ENCODE results near the gene PRRT1B. TPM values are rescaled to one million over a fixed set of nuclear protein-coding genes. Genes with fewer than 3 reads are reported as not detected.

Gene PRRT1B
- polyA plus RNA-seq, 3 donors, result not detected

GRCh38 chr9:131552030-131552429 lies 6.7 kb downstream of the PRRT1B start:
- peaks cover 3 to 34% (median 24%) of the 10 kb centered on the region in 7 donors for H3K9me3 Mint-ChIP-seq
- DNase-seq, result no peak
- H4K20me1 ChIP-seq (ENCODE audit: insufficient read depth, low read length), result no peaks in the 10 kb centered on the region
- peaks cover 16 to 47% of the 10 kb centered on the region in 2 donors for H3K27me3 ChIP-seq (ENCODE audit: control insufficient read depth in 2 of 2, insufficient read depth in 2 of 2, low read length in 2 of 2)
- no peak overlapping the region for H3K9ac ChIP-seq (ENCODE audit: insufficient read depth, low read length, poor library complexity, severe bottlenecking)
- intact Hi-C loops (cut with micrococcal nuclease), result no loop called here
- peaks cover 3% of the 10 kb centered on the region for H3K4me1 Mint-ChIP-seq
- H3K27me3 Mint-ChIP-seq (ENCODE audit: low read depth in 3 of 3), result peaks cover 68 to 77% (median 75%) of the 10 kb centered on the region in 3 donors
- H3K9me3 ChIP-seq (replicated peaks in 1 of 2; ENCODE audit: control insufficient read depth in 1 of 2, insufficient read depth in 1 of 2, low read length in 2 of 2), result peaks cover 0 to 11% of the 10 kb centered on the region in 2 donors
- TF ChIP-seq, protein P1, sequence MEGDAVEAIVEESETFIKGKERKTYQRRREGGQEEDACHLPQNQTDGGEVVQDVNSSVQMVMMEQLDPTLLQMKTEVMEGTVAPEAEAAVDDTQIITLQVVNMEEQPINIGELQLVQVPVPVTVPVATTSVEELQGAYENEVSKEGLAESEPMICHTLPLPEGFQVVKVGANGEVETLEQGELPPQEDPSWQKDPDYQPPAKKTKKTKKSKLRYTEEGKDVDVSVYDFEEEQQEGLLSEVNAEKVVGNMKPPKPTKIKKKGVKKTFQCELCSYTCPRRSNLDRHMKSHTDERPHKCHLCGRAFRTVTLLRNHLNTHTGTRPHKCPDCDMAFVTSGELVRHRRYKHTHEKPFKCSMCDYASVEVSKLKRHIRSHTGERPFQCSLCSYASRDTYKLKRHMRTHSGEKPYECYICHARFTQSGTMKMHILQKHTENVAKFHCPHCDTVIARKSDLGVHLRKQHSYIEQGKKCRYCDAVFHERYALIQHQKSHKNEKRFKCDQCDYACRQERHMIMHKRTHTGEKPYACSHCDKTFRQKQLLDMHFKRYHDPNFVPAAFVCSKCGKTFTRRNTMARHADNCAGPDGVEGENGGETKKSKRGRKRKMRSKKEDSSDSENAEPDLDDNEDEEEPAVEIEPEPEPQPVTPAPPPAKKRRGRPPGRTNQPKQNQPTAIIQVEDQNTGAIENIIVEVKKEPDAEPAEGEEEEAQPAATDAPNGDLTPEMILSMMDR (IDR thresholded peaks at IDR 0.05), result no peak
- no peak overlapping the region for H3K27ac ChIP-seq (ENCODE audit: low read depth in 1 of 2, low read length in 2 of 2)
- H3K4me3 Mint-ChIP-seq, result no peak overlapping the region
- H3K4me3 ChIP-seq (replicated peaks in 1 of 3; ENCODE audit: low read depth in 2 of 3, low read length in 3 of 3), result no peak overlapping the region
- H2AFZ ChIP-seq (ENCODE audit: insufficient read depth, low read depth, low read length, poor library complexity, severe bottlenecking), result no peak overlapping the region
- H3K27ac Mint-ChIP-seq, result no peak overlapping the region
- H3K36me3 Mint-ChIP-seq, result peaks cover 0 to 7% of the 10 kb centered on the region in 2 donors
- no peak overlapping the region for H3K4me2 ChIP-seq (replicated peaks; ENCODE audit: extremely low read depth, low read length, poor library complexity, severe bottlenecking)
- no peaks in the 10 kb centered on the region for H3K36me3 ChIP-seq (replicated peaks in 1 of 2; ENCODE audit: control insufficient read depth in 1 of 2, insufficient read depth in 2 of 2, low read length in 2 of 2)
- H3K79me2 ChIP-seq (ENCODE audit: insufficient read depth, low read length), result no peaks in the 10 kb centered on the region
- no peaks in the 10 kb centered on the region for H3K4me1 ChIP-seq (ENCODE audit: control insufficient read depth in 1 of 2, insufficient read depth in 2 of 2, low read length in 2 of 2)
- 100% methylated on average over 1 of the region's 6 CpGs for WGBS (ENCODE audit: insufficient coverage)

DNA sequence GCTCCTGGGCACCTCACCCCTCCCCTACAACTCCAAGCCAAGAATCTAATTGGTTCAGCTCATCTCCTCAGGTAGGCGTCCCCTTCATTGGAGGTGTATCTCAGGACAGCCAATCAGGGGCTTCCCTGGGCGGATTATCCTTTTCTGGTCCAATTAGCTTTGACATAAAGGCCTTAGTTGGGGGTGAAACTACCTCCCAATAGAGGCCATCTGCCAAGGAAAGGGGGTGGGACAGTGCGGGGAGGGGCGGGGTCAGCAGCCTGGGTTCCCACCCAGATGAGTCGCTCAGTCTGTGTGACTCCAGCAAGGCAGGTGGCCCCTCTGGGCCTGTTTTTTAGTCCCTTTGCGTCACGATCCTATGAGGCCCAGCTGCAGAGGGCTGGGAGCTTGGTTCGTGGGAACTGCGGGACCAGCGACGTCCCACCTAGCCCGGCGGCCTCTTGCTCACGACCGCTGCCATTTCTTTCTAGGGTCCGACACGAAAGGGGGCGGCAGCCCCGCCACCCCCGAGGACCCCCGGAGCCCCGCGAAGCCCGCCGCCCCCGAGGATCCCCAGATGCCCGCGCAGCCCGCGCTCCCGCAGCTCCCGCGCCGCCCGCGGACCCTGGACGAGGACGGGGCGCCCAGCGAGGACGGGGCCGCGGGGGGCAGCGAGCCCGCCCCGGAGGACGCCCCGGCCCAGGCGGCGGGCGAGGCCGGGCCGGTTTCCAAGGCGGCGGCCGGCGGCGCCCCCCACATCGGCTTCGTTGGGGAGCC lies 8.9 kb downstream of the PRRT1B start:
- Mint-ChIP-seq H3K4me1 (peaks cover 3% of the 10 kb centered on the region), H3K9me3 (peaks cover 0 to 18% (median 10%) of the 10 kb centered on the region in 7 donors), H3K27me3 (ENCODE audit: low read depth in 3 of 3) (peaks cover 45 to 55% (median 54%) of the 10 kb centered on the region in 3 donors), H3K27ac (no peak overlapping the region), H3K4me3 (peak overlapping the region in 1 of 2 donors; percentile 42), H3K36me3 (no peaks in the 10 kb centered on the region)
- no peak overlapping the region for H3K4me3 ChIP-seq (replicated peaks in 1 of 3; ENCODE audit: low read depth in 2 of 3, low read length in 3 of 3)
- no peak overlapping the region for H3K27ac ChIP-seq (ENCODE audit: low read depth in 1 of 2, low read length in 2 of 2)
- peaks cover 11 to 34% of the 10 kb centered on the region in 2 donors for H3K27me3 ChIP-seq (ENCODE audit: control insufficient read depth in 2 of 2, insufficient read depth in 2 of 2, low read length in 2 of 2)
- H2AFZ ChIP-seq (ENCODE audit: insufficient read depth, low read depth, low read length, poor library complexity, severe bottlenecking), result no peak overlapping the region
- intact Hi-C loops (cut with micrococcal nuclease), result no loop called here
- no peak overlapping the region for H3K4me2 ChIP-seq (replicated peaks; ENCODE audit: extremely low read depth, low read length, poor library complexity, severe bottlenecking)
- TF ChIP-seq, protein P1 (IDR thresholded peaks at IDR 0.05), result no peak
- no peak for DNase-seq
- peaks cover 0 to 9% of the 10 kb centered on the region in 2 donors for H3K9me3 ChIP-seq (replicated peaks in 1 of 2; ENCODE audit: control insufficient read depth in 1 of 2, insufficient read depth in 1 of 2, low read length in 2 of 2)
- H3K9ac ChIP-seq (ENCODE audit: insufficient read depth, low read length, poor library complexity, severe bottlenecking), result no peak overlapping the region
- WGBS (ENCODE audit: insufficient coverage), result 26% methylated on average over 58 of the region's 60 CpGs
- no peaks in the 10 kb centered on the region for H3K4me1 ChIP-seq (ENCODE audit: control insufficient read depth in 1 of 2, insufficient read depth in 2 of 2, low read length in 2 of 2)
- H3K36me3 ChIP-seq (replicated peaks in 1 of 2; ENCODE audit: control insufficient read depth in 1 of 2, insufficient read depth in 2 of 2, low read length in 2 of 2), result no peaks in the 10 kb centered on the region
- no peaks in the 10 kb centered on the region for H4K20me1 ChIP-seq (ENCODE audit: insufficient read depth, low read length)
- no peaks in the 10 kb centered on the region for H3K79me2 ChIP-seq (ENCODE audit: insufficient read depth, low read length)
